ENCODE measurements around the gene MYOF. TPM values are rescaled to one million over a fixed set of nuclear protein-coding genes. Genes with fewer than 3 reads are reported as not detected.

Gene MYOF
- total and polyA plus RNA-seq, 2 of the 8 experiments (the other 6 are each of a cell fraction or from before 2014, with no cell fraction given): 0.98 to 2.3 TPM

- Histone ChIP-seq H3K27me3 (replicated peaks in 1 of 4; ENCODE audit: control insufficient read depth in 3 of 4, extremely low read depth in 1 of 4, insufficient read depth in 3 of 4, low read length in 3 of 4) (no peaks in the 10 kb centered on the region), H3K79me2 (ENCODE audit: control insufficient read depth in 1 of 2, insufficient read depth in 2 of 2, low read length in 2 of 2) (no peaks in the 10 kb centered on the region), H4K20me1 (replicated peaks in 1 of 2; ENCODE audit: control insufficient read depth in 1 of 2, insufficient read depth in 2 of 2, low read length in 2 of 2) (no peaks in the 10 kb centered on the region), H3K27ac (ENCODE audit: low read depth, low read length) (peak overlapping the region; percentile 68), H2BK120ac (replicated peaks; ENCODE audit: low read depth, low read length) (no peak overlapping the region), H3K14ac (ENCODE audit: insufficient read length) (no peak overlapping the region), H3K79me1 (ENCODE audit: low read depth, low read length) (no peaks in the 10 kb centered on the region), H3K4me3 (ENCODE audit: extremely low read depth in 1 of 4, insufficient read depth in 2 of 4, low read depth in 3 of 4, low read length in 4 of 4) (peak overlapping the region in 1 of 4 experiments; percentile 5; a peak in 2 of 8 replicates), H3K4me1 (replicated peaks in 1 of 4; ENCODE audit: control insufficient read depth in 3 of 4, insufficient read depth in 4 of 4, low read length in 3 of 4) (peaks cover 8 to 18% (median 10%) of the 10 kb centered on the region in 4 experiments; a peak in 6 of 7 replicates), H3K36me3 (ENCODE audit: control insufficient read depth in 2 of 4, insufficient read depth in 4 of 4, low read length in 3 of 4) (no peaks in the 10 kb centered on the region), H3K18ac (ENCODE audit: extremely low read depth, low read length) (no peak overlapping the region), H4K91ac (replicated peaks; ENCODE audit: insufficient read length, low read length) (peak overlapping the region; percentile 12), H3K4ac (replicated peaks; ENCODE audit: insufficient read length, low read depth, low read length) (peak overlapping the region; percentile 12), H2AK5ac (ENCODE audit: low read depth, low read length) (peak overlapping the region; percentile 87), H3K9ac (replicated peaks in 1 of 4; ENCODE audit: extremely low read depth in 1 of 4, low read depth in 3 of 4, low read length in 3 of 4) (peak overlapping the region in 1 of 4 experiments; percentile 25; a peak in 2 of 7 replicates), H4K5ac (ENCODE audit: insufficient read length, low read depth, low read length) (peak overlapping the region; percentile 13), H4K8ac (ENCODE audit: extremely low read depth, insufficient read depth, low read length) (no peak overlapping the region), H2BK12ac (ENCODE audit: low read depth, low read length) (peak overlapping the region; percentile 97), H2AFZ (ENCODE audit: low read length) (no peak overlapping the region), H3K56ac (replicated peaks; ENCODE audit: insufficient read length, low read depth, low read length) (no peak overlapping the region), H2BK15ac (ENCODE audit: low read length) (no peak overlapping the region), H3K4me2 (ENCODE audit: insufficient read depth in 1 of 2, low read depth in 2 of 2, low read length in 2 of 2) (peak overlapping the region; percentile 12 to 45; a peak in 2 of 4 replicates), H2BK20ac (ENCODE audit: low read length) (peak overlapping the region; percentile 48; the same call in 1 of the 2 replicates), H2BK5ac (ENCODE audit: low read depth, low read length) (peak overlapping the region; percentile 82; the same call in 1 of the 2 replicates), H3K23ac (ENCODE audit: insufficient read length) (no peak overlapping the region), H3K23me2 (ENCODE audit: low read depth, low read length) (no peaks in the 10 kb centered on the region; the same call in 1 of the 2 replicates), H3K9me3 (ENCODE audit: insufficient read depth in 2 of 2, low read depth in 1 of 2, low read length in 1 of 2) (no peaks in the 10 kb centered on the region)
- POLR2A ChIA-PET (ENCODE audit: partially characterized antibody): interaction anchor here (0.6 to 2.5 kb wide), 4 partner anchors 7 to 440 kb away, joined by 4 to 22 read pairs (median 10); no protein-coding TSS in a partner anchor
- 68% methylated on average over 7 of the region's 7 CpGs; no CpG with 5 or more reads in 1 of the 2 experiments for WGBS, 2 experiments (ENCODE audit: extremely low coverage in 1 of 2, insufficient coverage in 1 of 2, insufficient read length in 1 of 2, insufficient replicate concordance in 2 of 2, low coverage in 1 of 2, low lambda C conversion rate in 2 of 2, missing lambda C conversion rate in 1 of 2)
- no peak for FAIRE-seq
- TF ChIP-seq POLR2A (IDR thresholded peaks at IDR 0.05; ENCODE audit: control extremely low read depth in 1 of 2, low read depth in 2 of 2, low read length in 2 of 2): peak in 1 of 2 experiments; percentile 51; a peak in 2 of 3 replicates
- TF ChIP-seq BCL11A (IDR thresholded peaks at IDR 0.05; ENCODE audit: low read depth in 2 of 2, low read length in 2 of 2): no peak
- DNase-seq (ENCODE audit: low read depth in 1 of 2, low spot score in 2 of 2): no peak
- CTCF ChIA-PET (ENCODE audit: partially characterized antibody): interaction anchor here (0.6 to 4.4 kb wide), 9 partner anchors 11 to 72 kb away, joined by 3 to 29 read pairs (median 5); partner anchors contain the start of gene MYOF
Measured at GRCh38 chr10:93445978-93446720, 36.0 kb downstream of the MYOF start.
